Mesenchymal stem cell (in vitro differentiated cells and primary cell): ENCODE measurements around the gene MXRA5.
A peak's percentile ranks its signal among the peaks of the same experiment; 100 is the strongest.

Experiments used
- DNase-seq: peaks from one replicate; pipeline ENCODE4 v3.0.0-alpha.2; 2013
- H2AFZ ChIP-seq: one replicate; pipeline ENCODE4 v1.6.1; 2013; ENCODE audit warnings: low read depth, mild to moderate bottlenecking, control low read depth, inconsistent platforms, low read length, moderate library complexity
- H2AK5ac ChIP-seq: 2 replicates; pipeline ENCODE4 v1.6.1; 2013; ENCODE audit warnings: low read length, moderate library complexity, mild to moderate bottlenecking, inconsistent platforms; ENCODE audit not compliant: severe bottlenecking
- H2BK120ac ChIP-seq: one replicate; pipeline ENCODE4 v1.6.1; 2013; ENCODE audit warnings: low read depth, mild to moderate bottlenecking, inconsistent platforms, low read length, moderate library complexity
- H2BK12ac ChIP-seq, 2 experiments: one replicate each; pipeline ENCODE4 v1.6.1; 2013; ENCODE audit warnings: inconsistent platforms in 2 of 2, low read length in 2 of 2, mild to moderate bottlenecking in 2 of 2, moderate library complexity in 2 of 2, control low read depth in 1 of 2
- H2BK15ac ChIP-seq: one replicate; pipeline ENCODE4 v1.6.1; 2013; ENCODE audit warnings: mild to moderate bottlenecking, low read depth, inconsistent platforms; ENCODE audit not compliant: poor library complexity, severe bottlenecking
- H2BK5ac ChIP-seq: 2 replicates; pipeline ENCODE4 v1.6.1; 2013; ENCODE audit warnings: low read depth, mild to moderate bottlenecking, low read length, control low read depth, inconsistent platforms; ENCODE audit not compliant: poor library complexity, severe bottlenecking
- H3K14ac ChIP-seq, 2 experiments: one replicate each; pipeline ENCODE4 v1.6.1; 2013; ENCODE audit warnings: inconsistent platforms in 2 of 2, low read length in 2 of 2, control low read depth in 1 of 2, mild to moderate bottlenecking in 1 of 2, moderate library complexity in 1 of 2
- H3K18ac ChIP-seq, 2 experiments: one replicate each; pipeline ENCODE4 v1.6.1; 2013; ENCODE audit warnings: inconsistent platforms in 2 of 2, low read length in 2 of 2, control low read depth in 1 of 2, low read depth in 1 of 2, mild to moderate bottlenecking in 1 of 2
- H3K23ac ChIP-seq, 2 experiments: one replicate each; pipeline ENCODE4 v1.6.1; 2013; ENCODE audit warnings: inconsistent platforms in 2 of 2, low read length in 2 of 2, mild to moderate bottlenecking in 2 of 2, moderate library complexity in 2 of 2, control low read depth in 1 of 2
- H3K27ac ChIP-seq: 2 replicates; pipeline ENCODE4 v1.5.1; 2013; ENCODE audit warnings: mild to moderate bottlenecking, moderate library complexity, low read length, control low read depth, inconsistent platforms; ENCODE audit not compliant: poor library complexity, severe bottlenecking
- H3K27me3 ChIP-seq, 2 experiments: 2 replicates each; pipeline versions ENCODE4 v1.6.1 to v1.7.0; 2013; ENCODE audit warnings: low read length in 2 of 2, mild to moderate bottlenecking in 2 of 2, moderate library complexity in 2 of 2, control low read depth in 1 of 2, inconsistent platforms in 1 of 2; ENCODE audit not compliant: control insufficient read depth in 1 of 2, insufficient read depth in 1 of 2
- H3K36me3 ChIP-seq, 2 experiments: 2 replicates each; pipeline versions ENCODE4 v1.6.1 to v1.7.0; 2013; ENCODE audit warnings: low read length in 2 of 2, control low read depth in 1 of 2, inconsistent platforms in 1 of 2, low read depth in 1 of 2, mild to moderate bottlenecking in 1 of 2; ENCODE audit not compliant: insufficient read depth in 2 of 2, control insufficient read depth in 1 of 2
- H3K4ac ChIP-seq, 2 experiments: one replicate each; pipeline ENCODE4 v1.6.1; 2013; ENCODE audit warnings: inconsistent platforms in 2 of 2, low read length in 2 of 2, mild to moderate bottlenecking in 2 of 2, moderate library complexity in 2 of 2, control low read depth in 1 of 2, low read depth in 1 of 2
- H3K4me1 ChIP-seq: 2 replicates; pipeline ENCODE4 v1.6.1; 2013; ENCODE audit warnings: low read depth, low read length, control low read depth; ENCODE audit not compliant: control insufficient read depth, insufficient read depth
- H3K4me2 ChIP-seq: 2 replicates; pipeline ENCODE4 v1.6.1; 2013; ENCODE audit warnings: low read length, mild to moderate bottlenecking, inconsistent platforms; ENCODE audit not compliant: poor library complexity, severe bottlenecking
- H3K4me3 ChIP-seq, 2 experiments: 2 replicates each; pipeline versions ENCODE4 v1.5.1 to v1.7.0; 2013; ENCODE audit warnings: low read length in 2 of 2, mild to moderate bottlenecking in 2 of 2, control low read depth in 1 of 2, low read depth in 1 of 2; ENCODE audit not compliant: insufficient read depth in 1 of 2
- H3K79me1 ChIP-seq: replicated peaks from 2 replicates; pipeline ENCODE4 v1.6.1; 2013; ENCODE audit warnings: mild to moderate bottlenecking, control low read depth, low read length, inconsistent platforms; ENCODE audit not compliant: poor library complexity, severe bottlenecking
- H3K9ac ChIP-seq: 2 replicates; pipeline ENCODE4 v1.7.0; 2013; ENCODE audit warnings: mild to moderate bottlenecking, low read length, moderate library complexity
- H3K9me3 ChIP-seq: 2 replicates; pipeline ENCODE4 v1.7.0; 2013; ENCODE audit warnings: mild to moderate bottlenecking, low read length; ENCODE audit not compliant: control insufficient read depth
- H4K8ac ChIP-seq: one replicate; pipeline ENCODE4 v1.6.1; 2013; ENCODE audit warnings: inconsistent platforms, mild to moderate bottlenecking, low read length, moderate library complexity
- H4K91ac ChIP-seq: one replicate; pipeline ENCODE4 v1.6.1; 2013; ENCODE audit warnings: mild to moderate bottlenecking, low read length, inconsistent platforms
- WGBS: methylation state at CpG from one replicate; pipeline ENCODE4 v1.1.7; 2013; ENCODE audit warnings: mixed read lengths; 5-methylcytosine and 5-hydroxymethylcytosine counted together

Gene MXRA5

DNA sequence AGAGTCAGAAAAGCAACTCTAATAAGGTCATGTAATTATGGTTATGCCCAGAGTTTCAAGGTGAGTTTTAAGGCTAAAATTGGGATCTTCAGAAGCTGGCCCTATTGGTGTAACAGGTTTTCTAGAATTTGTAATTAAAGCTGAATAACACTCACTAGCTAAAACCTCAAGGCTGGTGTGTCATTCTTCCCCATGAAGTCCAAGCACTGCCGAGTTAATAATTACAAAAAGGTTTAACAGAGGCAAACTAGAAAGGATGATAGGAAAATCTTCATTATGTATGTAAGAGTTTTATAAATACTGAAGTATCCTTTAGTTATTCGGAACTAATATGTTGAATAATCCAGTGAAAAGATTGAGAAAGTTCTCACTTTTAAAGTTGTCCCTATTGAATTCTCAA lies 34.3 kb downstream of the MXRA5 start:
- peaks cover 3% of the 10 kb centered on the region for H3K79me1 ChIP-seq
- H3K27ac ChIP-seq = peak overlapping the region; percentile 20
- H3K36me3 ChIP-seq = peaks cover 7 to 19% of the 10 kb centered on the region in 2 experiments
- H4K8ac ChIP-seq = no peak overlapping the region
- H3K23ac ChIP-seq = no peak overlapping the region
- DNase-seq = no peak
- H3K4ac ChIP-seq = no peak overlapping the region
- no peak overlapping the region for H2AK5ac ChIP-seq
- no peak overlapping the region for H2BK12ac ChIP-seq
- no peak overlapping the region for H3K4me3 ChIP-seq
- no CpG with 5 or more reads among the region's 2 CpGs for WGBS
- H2BK15ac ChIP-seq = no peak overlapping the region
- H4K91ac ChIP-seq = no peak overlapping the region
- H2BK5ac ChIP-seq = no peak overlapping the region
- no peak overlapping the region for H3K4me2 ChIP-seq
- no peak overlapping the region for H3K9ac ChIP-seq
- H3K9me3 ChIP-seq = no peaks in the 10 kb centered on the region
- H3K4me1 ChIP-seq = peaks cover 2% of the 10 kb centered on the region
- H2AFZ ChIP-seq = no peak overlapping the region
- no peak overlapping the region for H3K14ac ChIP-seq
- no peak overlapping the region for H3K18ac ChIP-seq
- no peaks in the 10 kb centered on the region for H3K27me3 ChIP-seq
- no peak overlapping the region for H2BK120ac ChIP-seq

DNA sequence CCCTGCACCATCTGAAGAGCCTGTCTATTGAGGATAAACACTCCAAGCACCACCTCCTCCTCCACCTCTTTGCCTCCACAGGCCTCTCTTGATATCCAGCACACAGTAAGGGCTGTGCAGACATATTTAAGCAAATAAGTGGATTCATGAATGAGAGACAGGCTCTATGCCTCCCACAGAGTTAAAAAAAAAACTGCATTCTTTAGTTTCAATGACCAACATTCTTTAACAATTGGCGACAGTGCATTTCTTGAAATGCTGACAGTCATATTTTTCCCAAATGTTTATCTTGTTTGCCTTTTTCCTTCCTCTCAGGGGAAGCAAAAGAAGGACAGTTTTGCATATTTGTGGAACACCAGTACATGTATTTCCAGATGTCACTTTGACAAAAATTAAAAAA lies 38.6 kb downstream of the MXRA5 start:
- Histone ChIP-seq H3K79me1 (peaks cover 3% of the 10 kb centered on the region), H2AFZ (no peak overlapping the region), H3K18ac (no peak overlapping the region), H3K4ac (no peak overlapping the region), H2BK120ac (no peak overlapping the region), H2AK5ac (no peak overlapping the region), H2BK15ac (no peak overlapping the region), H3K9ac (no peak overlapping the region), H3K4me1 (peaks cover 2% of the 10 kb centered on the region), H4K91ac (no peak overlapping the region), H3K4me3 (no peak overlapping the region), H2BK12ac (no peak overlapping the region), H3K23ac (no peak overlapping the region), H3K14ac (no peak overlapping the region), H4K8ac (no peak overlapping the region), H3K27ac (no peak overlapping the region), H3K27me3 (no peaks in the 10 kb centered on the region), H3K9me3 (no peaks in the 10 kb centered on the region), H3K4me2 (no peak overlapping the region), H2BK5ac (no peak overlapping the region), H3K36me3 (peaks cover 7 to 16% of the 10 kb centered on the region in 2 experiments)
- peak; percentile 3 for DNase-seq
- WGBS = no CpG with 5 or more reads among the region's 1 CpG

DNA sequence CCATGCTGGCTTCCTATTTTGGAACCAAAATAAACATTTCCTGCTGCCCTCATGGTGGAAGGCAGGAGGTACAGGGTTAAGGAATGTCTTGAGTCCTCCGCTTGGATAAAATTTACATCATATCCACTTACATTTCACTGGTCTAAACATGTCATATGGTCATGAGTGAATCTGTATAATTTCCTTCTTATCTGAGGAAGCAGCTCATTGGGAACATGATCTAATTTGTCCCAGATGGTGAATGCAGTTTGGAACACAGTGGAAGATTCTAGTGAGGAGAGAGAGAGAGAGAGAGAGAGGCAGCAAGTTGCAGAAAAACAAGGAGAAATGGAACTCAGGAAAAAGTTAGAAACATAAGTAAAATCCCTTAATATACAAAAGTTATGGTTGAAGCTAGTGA lies 46.8 kb downstream of the MXRA5 start:
- WGBS = no CpG with 5 or more reads among the region's 1 CpG
- Histone ChIP-seq H3K27ac (no peak overlapping the region), H3K4ac (no peak overlapping the region), H2BK5ac (no peak overlapping the region), H2BK15ac (no peak overlapping the region), H3K27me3 (no peaks in the 10 kb centered on the region), H3K18ac (no peak overlapping the region), H3K23ac (no peak overlapping the region), H3K9ac (no peak overlapping the region), H2BK12ac (no peak overlapping the region), H3K14ac (no peak overlapping the region), H3K4me2 (no peak overlapping the region), H4K8ac (no peak overlapping the region), H2BK120ac (no peak overlapping the region), H4K91ac (no peak overlapping the region), H3K79me1 (no peaks in the 10 kb centered on the region), H3K4me3 (no peak overlapping the region), H3K9me3 (peaks cover 7% of the 10 kb centered on the region), H2AK5ac (no peak overlapping the region), H2AFZ (no peak overlapping the region), H3K36me3 (no peaks in the 10 kb centered on the region), H3K4me1 (no peaks in the 10 kb centered on the region)
- no peak for DNase-seq

DNA sequence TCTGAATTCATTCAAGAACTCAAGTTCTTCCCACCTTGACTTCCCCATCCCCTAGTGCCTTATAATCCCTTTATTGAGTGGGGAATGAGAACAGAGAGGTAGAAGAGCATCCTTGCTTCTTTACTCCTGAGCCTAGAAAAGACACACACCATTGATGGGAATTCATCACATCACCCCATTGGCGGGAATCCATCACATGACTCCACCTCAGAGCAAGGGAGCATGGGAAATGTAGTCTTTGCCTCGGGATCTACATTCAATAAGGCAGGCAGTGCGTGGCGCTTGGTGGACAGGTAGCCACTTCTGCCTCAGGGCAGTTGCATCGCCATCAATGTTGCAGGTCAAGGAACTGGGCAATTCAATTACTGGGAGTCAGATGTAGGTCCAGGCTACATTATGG lies 50.7 kb downstream of the MXRA5 start:
- 52% methylated on average over 4 of the region's 5 CpGs for WGBS
- Histone ChIP-seq H3K18ac (no peak overlapping the region), H2BK5ac (no peak overlapping the region)

More for the DNA sequence above, 50.7 kb downstream of the MXRA5 start:
- no peaks in the 10 kb centered on the region for H3K4me1 ChIP-seq
- H4K91ac ChIP-seq = no peak overlapping the region
- no peaks in the 10 kb centered on the region for H3K36me3 ChIP-seq
- no peak for DNase-seq
- H3K27ac ChIP-seq = no peak overlapping the region
- H3K4ac ChIP-seq = no peak overlapping the region
- no peak overlapping the region for H3K9ac ChIP-seq
- H3K27me3 ChIP-seq = no peaks in the 10 kb centered on the region
- H2BK12ac ChIP-seq = no peak overlapping the region
- no peak overlapping the region for H2BK120ac ChIP-seq
- H2AK5ac ChIP-seq = no peak overlapping the region
- H3K23ac ChIP-seq = no peak overlapping the region
- H3K4me3 ChIP-seq = no peak overlapping the region
- H2BK15ac ChIP-seq = no peak overlapping the region
- H3K79me1 ChIP-seq = no peaks in the 10 kb centered on the region
- no peaks in the 10 kb centered on the region for H3K9me3 ChIP-seq
- no peak overlapping the region for H3K14ac ChIP-seq
- no peak overlapping the region for H4K8ac ChIP-seq
- no peak overlapping the region for H3K4me2 ChIP-seq
- H2AFZ ChIP-seq = no peak overlapping the region
